ENCODE measurements around the gene MYO7B. TPM values are rescaled to one million over a fixed set of nuclear protein-coding genes. Genes with fewer than 3 reads are reported as not detected.
A peak's percentile ranks its signal among the peaks of the same experiment; 100 is the strongest.

The MYO7B gene
- total and polyA plus RNA-seq, 10 donors, result 32.3 to 165 (median 52.9) TPM

GRCh38 chr2:127658641-127659407 is 123.3 kb downstream of the MYO7B start:
- peaks cover 12 to 96% (median 60%) of the 10 kb centered on the region in 6 donors for H3K4me1 ChIP-seq
- peak; percentile 72 for DNase-seq
- WGBS, 5 donors, result 71 to 83% (median 76%) methylated on average over 17 to 20 of the region's 20 CpGs
- no peaks in the 10 kb centered on the region for H3K9me3 ChIP-seq
- peak overlapping the region; percentile 49 to 88 (median 83) for H3K27ac ChIP-seq
- H3K4me3 ChIP-seq, result no peak overlapping the region
- peaks cover 0 to 23% (median 4%) of the 10 kb centered on the region in 7 donors for H3K27me3 ChIP-seq (replicated peaks in 1 of 7)
- intact Hi-C loops (cut with DNase I; ENCODE audit: low total_unique reads), result no loop called here
- no peak for TF ChIP-seq CTCF (IDR thresholded peaks at IDR 0.05 in 8 of 11, conservative IDR thresholded peaks at IDR 0.05 in 3 of 11)
- TF ChIP-seq POLR2AphosphoS5 (IDR thresholded peaks at IDR 0.05), result no peak
- TF ChIP-seq POLR2A (IDR thresholded peaks at IDR 0.05), result no peak
- peaks cover 0 to 40% (median 0%) of the 10 kb centered on the region in 6 donors for H3K36me3 ChIP-seq

GRCh38 chr2:127659408-127660290 is 124.2 kb downstream of the MYO7B start:
- Histone ChIP-seq H3K4me3 (no peak overlapping the region), H3K36me3 (peaks cover 0 to 31% (median 0%) of the 10 kb centered on the region in 6 donors), H3K27ac (peak overlapping the region; percentile 60 to 88 (median 83)), H3K4me1 (peaks cover 14 to 98% (median 62%) of the 10 kb centered on the region in 6 donors), H3K9me3 (no peaks in the 10 kb centered on the region), H3K27me3 (replicated peaks in 1 of 7) (peaks cover 0 to 32% (median 13%) of the 10 kb centered on the region in 7 donors)
- intact Hi-C loops (cut with DNase I; ENCODE audit: low total_unique reads), result no loop called here
- DNase-seq, result peak; percentile 84
- WGBS, 5 donors, result 46 to 68% (median 56%) methylated on average over 12 to 14 of the region's 14 CpGs
- TF ChIP-seq POLR2A (IDR thresholded peaks at IDR 0.05), result no peak
- TF ChIP-seq POLR2AphosphoS5 (IDR thresholded peaks at IDR 0.05), result peak; percentile 80 to 81 (median 81)
- no peak for TF ChIP-seq CTCF (IDR thresholded peaks at IDR 0.05 in 8 of 11, conservative IDR thresholded peaks at IDR 0.05 in 3 of 11)

GRCh38 chr2:127660291-127660578 is 124.8 kb downstream of the MYO7B start:
- intact Hi-C loops (cut with DNase I; ENCODE audit: low total_unique reads), result no loop called here
- peak; percentile 16 for DNase-seq
- H3K4me1 ChIP-seq, result peaks cover 14 to 98% (median 61%) of the 10 kb centered on the region in 6 donors

More at GRCh38 chr2:127660291-127660578, 124.8 kb downstream of the MYO7B start:
- Histone ChIP-seq H3K36me3 (peaks cover 0 to 28% (median 0%) of the 10 kb centered on the region in 6 donors), H3K27me3 (replicated peaks in 1 of 7) (peaks cover 0 to 38% (median 13%) of the 10 kb centered on the region in 7 donors), H3K9me3 (no peaks in the 10 kb centered on the region), H3K27ac (peak overlapping the region in 7 of 8 donors; percentile 72 to 88 (median 85)), H3K4me3 (no peak overlapping the region)
- TF ChIP-seq CTCF (IDR thresholded peaks at IDR 0.05 in 8 of 11, conservative IDR thresholded peaks at IDR 0.05 in 3 of 11) (no peak), POLR2A (IDR thresholded peaks at IDR 0.05) (no peak), POLR2AphosphoS5 (IDR thresholded peaks at IDR 0.05) (no peak)
- 87 to 93% (median 91%) methylated on average over 10 of the region's 10 CpGs for WGBS, 5 donors
